ENCODE measurements around the gene UFSP1.

Gene UFSP1

GRCh38 chr7:100863406-100863950 is 26.0 kb downstream of the UFSP1 start:
- Histone ChIP-seq H4K20me1 (ENCODE audit: insufficient read depth, low read length) (no peaks in the 10 kb centered on the region), H3K79me2 (ENCODE audit: low read length) (no peaks in the 10 kb centered on the region), H3K4me1 (ENCODE audit: low read length) (no peaks in the 10 kb centered on the region), H3K36me3 (replicated peaks; ENCODE audit: insufficient read depth, low read length) (no peaks in the 10 kb centered on the region), H3K27ac (ENCODE audit: low read length) (no peak overlapping the region), H3K9me2 (replicated peaks; ENCODE audit: insufficient read depth, low read length) (no peaks in the 10 kb centered on the region), H3K9ac (ENCODE audit: low read length) (no peak overlapping the region), H3K4me2 (ENCODE audit: low read depth, low read length) (no peak overlapping the region), H2AFZ (ENCODE audit: low read length) (no peak overlapping the region), H3K9me3 (replicated peaks; ENCODE audit: insufficient read depth, low read length) (no peaks in the 10 kb centered on the region), H3K4me3 (ENCODE audit: low read length) (no peak overlapping the region), H3F3A (ENCODE audit: insufficient read depth, low read length) (no peaks in the 10 kb centered on the region), H3K27me3 (replicated peaks; ENCODE audit: insufficient read depth, low read length) (no peaks in the 10 kb centered on the region)
- TF ChIP-seq, protein P1, sequence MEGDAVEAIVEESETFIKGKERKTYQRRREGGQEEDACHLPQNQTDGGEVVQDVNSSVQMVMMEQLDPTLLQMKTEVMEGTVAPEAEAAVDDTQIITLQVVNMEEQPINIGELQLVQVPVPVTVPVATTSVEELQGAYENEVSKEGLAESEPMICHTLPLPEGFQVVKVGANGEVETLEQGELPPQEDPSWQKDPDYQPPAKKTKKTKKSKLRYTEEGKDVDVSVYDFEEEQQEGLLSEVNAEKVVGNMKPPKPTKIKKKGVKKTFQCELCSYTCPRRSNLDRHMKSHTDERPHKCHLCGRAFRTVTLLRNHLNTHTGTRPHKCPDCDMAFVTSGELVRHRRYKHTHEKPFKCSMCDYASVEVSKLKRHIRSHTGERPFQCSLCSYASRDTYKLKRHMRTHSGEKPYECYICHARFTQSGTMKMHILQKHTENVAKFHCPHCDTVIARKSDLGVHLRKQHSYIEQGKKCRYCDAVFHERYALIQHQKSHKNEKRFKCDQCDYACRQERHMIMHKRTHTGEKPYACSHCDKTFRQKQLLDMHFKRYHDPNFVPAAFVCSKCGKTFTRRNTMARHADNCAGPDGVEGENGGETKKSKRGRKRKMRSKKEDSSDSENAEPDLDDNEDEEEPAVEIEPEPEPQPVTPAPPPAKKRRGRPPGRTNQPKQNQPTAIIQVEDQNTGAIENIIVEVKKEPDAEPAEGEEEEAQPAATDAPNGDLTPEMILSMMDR (IDR thresholded peaks at IDR 0.05; ENCODE audit: low read length), result no peak
- TF ChIP-seq EZH2phosphoT487 (IDR thresholded peaks at IDR 0.05; ENCODE audit: low read length) (no peak), EZH2 (optimal IDR thresholded peaks at IDR 0.05; ENCODE audit: low read depth, low read length) (no peak)
- no peak for DNase-seq

- H3K4me2 ChIP-seq (ENCODE audit: low read depth, low read length), result no peak overlapping the region
- no peaks in the 10 kb centered on the region for H3K4me1 ChIP-seq (ENCODE audit: low read length)
- no peak overlapping the region for H3K27ac ChIP-seq (ENCODE audit: low read length)
- no peaks in the 10 kb centered on the region for H3F3A ChIP-seq (ENCODE audit: insufficient read depth, low read length)
- no peak for DNase-seq
- H3K36me3 ChIP-seq (replicated peaks; ENCODE audit: insufficient read depth, low read length), result no peaks in the 10 kb centered on the region
- no peaks in the 10 kb centered on the region for H3K27me3 ChIP-seq (replicated peaks; ENCODE audit: insufficient read depth, low read length)
- H3K9me3 ChIP-seq (replicated peaks; ENCODE audit: insufficient read depth, low read length), result no peaks in the 10 kb centered on the region
- H4K20me1 ChIP-seq (ENCODE audit: insufficient read depth, low read length), result no peaks in the 10 kb centered on the region
- TF ChIP-seq, protein P1 (IDR thresholded peaks at IDR 0.05; ENCODE audit: low read length), result no peak
- TF ChIP-seq EZH2phosphoT487 (IDR thresholded peaks at IDR 0.05; ENCODE audit: low read length) (no peak), EZH2 (optimal IDR thresholded peaks at IDR 0.05; ENCODE audit: low read depth, low read length) (no peak)
- H3K9me2 ChIP-seq (replicated peaks; ENCODE audit: insufficient read depth, low read length), result no peaks in the 10 kb centered on the region
- no peaks in the 10 kb centered on the region for H3K79me2 ChIP-seq (ENCODE audit: low read length)
- no peak overlapping the region for H3K4me3 ChIP-seq (ENCODE audit: low read length)
- no peak overlapping the region for H2AFZ ChIP-seq (ENCODE audit: low read length)
- no peak overlapping the region for H3K9ac ChIP-seq (ENCODE audit: low read length)
Measured at GRCh38 chr7:100861616-100861985, 27.9 kb downstream of the UFSP1 start.

- Histone ChIP-seq H3K36me3 (replicated peaks; ENCODE audit: insufficient read depth, low read length) (no peaks in the 10 kb centered on the region), H3K79me2 (ENCODE audit: low read length) (no peaks in the 10 kb centered on the region), H3K27ac (ENCODE audit: low read length) (no peak overlapping the region), H2AFZ (ENCODE audit: low read length) (no peak overlapping the region), H3F3A (ENCODE audit: insufficient read depth, low read length) (no peaks in the 10 kb centered on the region), H3K9me2 (replicated peaks; ENCODE audit: insufficient read depth, low read length) (no peaks in the 10 kb centered on the region), H3K9ac (ENCODE audit: low read length) (no peak overlapping the region), H3K4me1 (ENCODE audit: low read length) (no peaks in the 10 kb centered on the region), H3K4me3 (ENCODE audit: low read length) (no peak overlapping the region), H4K20me1 (ENCODE audit: insufficient read depth, low read length) (no peaks in the 10 kb centered on the region), H3K27me3 (replicated peaks; ENCODE audit: insufficient read depth, low read length) (no peaks in the 10 kb centered on the region), H3K4me2 (ENCODE audit: low read depth, low read length) (no peak overlapping the region), H3K9me3 (replicated peaks; ENCODE audit: insufficient read depth, low read length) (no peaks in the 10 kb centered on the region)
- no peak for DNase-seq
- no peak for TF ChIP-seq EZH2phosphoT487 (IDR thresholded peaks at IDR 0.05; ENCODE audit: low read length)
- TF ChIP-seq, protein P1 (IDR thresholded peaks at IDR 0.05; ENCODE audit: low read length), result no peak
- TF ChIP-seq EZH2 (optimal IDR thresholded peaks at IDR 0.05; ENCODE audit: low read depth, low read length), result no peak
Measured at GRCh38 chr7:100860702-100861615, 28.6 kb downstream of the UFSP1 start.
